Activated CD8-positive, alpha-beta T cell treated with anti-CD3 and anti-CD28 coated beads, Interleukin-2, amount 10 ng/mL, durations not matched to agents 7 days and 5 days (primary cell): ENCODE results near the gene RBMS3. TPM values are rescaled to one million over a fixed set of nuclear protein-coding genes. Genes with fewer than 3 reads are reported as not detected.

ENCODE experiments used
- ATAC-seq: fragments of 150-1000 bp; cut with Tn5 transposase; one replicate; pipeline ENCODE4 v1.10.0; 2021; ENCODE audit warnings: moderate library complexity
- CTCF ChIA-PET: fragments of 350-600 bp; sonication (Branson Sonifier 250); formaldehyde crosslinking; loops from one replicate; lab custom pipeline; 2021; ENCODE audit warnings: antibody characterized with exemption; lab: Charles Lee
- POLR2A ChIA-PET: fragments of 350-600 bp; sonication (Branson Sonifier 250); formaldehyde crosslinking; loops from one replicate; lab custom pipeline; 2021; ENCODE audit warnings: antibody characterized with exemption; lab: Charles Lee
- DNase-seq: peaks from one replicate; pipeline ENCODE4 v3.0.0-alpha.2; 2020
- H3K27ac Mint-ChIP-seq: one replicate; pipeline ENCODE4 v1.8.0; 2021; ENCODE audit warnings: mild to moderate bottlenecking, mixed read lengths
- H3K27me3 Mint-ChIP-seq: one replicate; pipeline ENCODE4 v1.8.0; 2021; ENCODE audit warnings: low read depth, mixed read lengths
- H3K36me3 Mint-ChIP-seq: one replicate; pipeline ENCODE4 v1.8.0; 2021; ENCODE audit warnings: low read depth, mixed read lengths
- H3K4me1 Mint-ChIP-seq: one replicate; pipeline ENCODE4 v1.8.0; 2021; ENCODE audit warnings: low read depth, mixed read lengths
- H3K4me3 Mint-ChIP-seq: one replicate; pipeline ENCODE4 v1.8.0; 2021; ENCODE audit warnings: mild to moderate bottlenecking, mixed read lengths
- H3K9me3 Mint-ChIP-seq: one replicate; pipeline ENCODE4 v1.8.0; 2022; ENCODE audit warnings: mixed read lengths; ENCODE audit not compliant: insufficient read depth
- total RNA-seq, 2 experiments: library from RNA; stranded (reverse); gene quantifications; one replicate each; pipeline ENCODE4 v1.2.3, GENCODE V29; 2021

RBMS3 gene
- total RNA-seq, 2 experiments from 2014 or later: 0.11 to 0.29 TPM

DNA sequence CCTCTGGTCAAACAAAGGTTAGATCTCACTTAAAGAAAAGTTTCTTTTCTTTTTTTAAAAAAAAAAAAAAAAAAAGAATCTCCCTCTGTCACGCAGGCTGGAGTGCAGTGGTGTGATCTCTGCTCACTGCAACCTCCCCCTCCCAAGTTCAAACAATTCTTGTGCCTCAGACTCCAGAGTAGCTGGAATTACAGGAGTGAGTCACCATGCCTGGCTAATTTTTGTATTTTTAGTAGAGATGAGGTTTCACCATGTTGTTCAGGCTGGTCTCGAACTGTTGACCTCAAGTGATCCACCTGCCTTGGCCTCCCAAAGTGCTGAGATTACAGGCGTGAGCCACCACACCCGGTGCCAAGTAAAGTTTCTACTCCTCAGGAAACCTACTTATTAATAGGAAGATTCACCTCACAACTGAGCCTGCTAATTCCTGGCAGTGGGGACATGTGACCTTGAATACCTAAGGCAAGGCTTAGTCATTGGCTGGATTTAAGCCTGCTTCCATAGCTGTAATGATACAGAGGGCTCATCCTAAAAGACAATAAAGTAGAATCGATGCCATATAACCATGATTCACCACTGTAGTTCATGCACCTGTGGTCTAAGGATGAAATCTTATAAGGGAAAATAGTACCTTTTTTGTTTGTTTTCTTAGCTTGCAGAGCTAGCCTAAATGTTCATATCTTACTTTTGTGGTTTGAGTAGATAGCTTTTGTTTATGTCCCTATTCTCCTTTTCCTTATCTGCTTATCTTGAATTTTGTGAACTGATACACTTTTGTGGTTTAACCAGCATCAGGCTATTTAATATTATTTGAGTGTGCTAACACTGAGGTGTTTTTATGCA lies 24.8 kb upstream of the RBMS3 start:
- Mint-ChIP-seq H3K36me3 (no peaks in the 10 kb centered on the region), H3K4me3 (no peak overlapping the region), H3K27me3 (no peaks in the 10 kb centered on the region), H3K27ac (no peak overlapping the region), H3K4me1 (no peaks in the 10 kb centered on the region), H3K9me3 (no peaks in the 10 kb centered on the region)
- ChIA-PET CTCF (no interaction called here), POLR2A (no interaction called here)
- DNase-seq (no peak), ATAC-seq (no peak)

DNA sequence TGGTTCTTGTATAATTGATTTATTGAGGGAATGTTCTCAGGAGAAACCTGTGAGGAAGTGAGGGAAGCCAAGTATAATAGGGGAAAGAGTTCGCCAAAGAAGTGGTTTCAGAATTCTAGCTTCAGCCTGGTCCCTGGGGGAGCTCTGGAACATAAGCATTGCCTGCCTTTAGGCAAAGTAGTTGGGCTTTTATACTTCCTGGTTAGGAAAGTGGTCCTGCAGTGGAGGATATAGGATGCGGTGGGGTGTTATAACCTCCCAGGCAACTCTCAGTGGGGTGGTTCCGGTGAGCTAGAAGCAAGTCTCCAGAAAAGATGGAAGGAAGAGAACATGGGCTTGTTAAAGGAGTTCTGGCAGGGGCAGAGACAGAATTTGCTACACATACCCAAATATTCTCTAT lies 22.7 kb upstream of the RBMS3 start:
- H3K4me3 Mint-ChIP-seq: no peak overlapping the region
- no peak for ATAC-seq
- H3K36me3 Mint-ChIP-seq: no peaks in the 10 kb centered on the region
- no peaks in the 10 kb centered on the region for H3K4me1 Mint-ChIP-seq
- no peak overlapping the region for H3K27ac Mint-ChIP-seq
- H3K9me3 Mint-ChIP-seq: no peaks in the 10 kb centered on the region
- ChIA-PET CTCF (interaction anchor here (1.6 kb wide), 1 partner anchor 10 kb away, joined by 3 read pairs; no protein-coding TSS in a partner anchor), POLR2A (no interaction called here)
- H3K27me3 Mint-ChIP-seq: no peaks in the 10 kb centered on the region
- no peak for DNase-seq

DNA sequence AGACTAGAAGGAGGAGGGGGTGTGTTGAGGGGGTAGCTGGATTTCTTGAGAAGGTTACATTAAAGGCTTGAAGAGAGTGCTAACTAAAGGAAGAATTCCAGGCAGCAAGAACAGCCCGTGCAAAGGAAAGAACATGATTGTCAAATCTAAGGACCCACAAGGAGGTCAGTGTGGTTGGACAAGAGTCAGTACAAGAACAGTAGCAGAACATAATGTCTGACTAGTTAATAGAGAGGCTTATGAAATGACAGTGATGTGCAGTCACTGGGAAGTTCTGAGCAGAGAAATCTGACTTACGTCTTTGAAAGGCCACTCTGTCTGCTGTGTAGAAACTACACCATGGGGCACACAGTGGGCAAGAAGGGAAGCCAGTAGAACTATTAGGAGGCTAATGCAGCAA lies 19.8 kb upstream of the RBMS3 start:
- no peak for DNase-seq
- H3K27ac Mint-ChIP-seq: no peak overlapping the region
- no peak overlapping the region for H3K4me3 Mint-ChIP-seq
- CTCF ChIA-PET: no interaction called here
- H3K27me3 Mint-ChIP-seq: no peaks in the 10 kb centered on the region
- H3K9me3 Mint-ChIP-seq: no peaks in the 10 kb centered on the region
- POLR2A ChIA-PET: no interaction called here
- ATAC-seq: no peak
- no peaks in the 10 kb centered on the region for H3K4me1 Mint-ChIP-seq
- no peaks in the 10 kb centered on the region for H3K36me3 Mint-ChIP-seq

DNA sequence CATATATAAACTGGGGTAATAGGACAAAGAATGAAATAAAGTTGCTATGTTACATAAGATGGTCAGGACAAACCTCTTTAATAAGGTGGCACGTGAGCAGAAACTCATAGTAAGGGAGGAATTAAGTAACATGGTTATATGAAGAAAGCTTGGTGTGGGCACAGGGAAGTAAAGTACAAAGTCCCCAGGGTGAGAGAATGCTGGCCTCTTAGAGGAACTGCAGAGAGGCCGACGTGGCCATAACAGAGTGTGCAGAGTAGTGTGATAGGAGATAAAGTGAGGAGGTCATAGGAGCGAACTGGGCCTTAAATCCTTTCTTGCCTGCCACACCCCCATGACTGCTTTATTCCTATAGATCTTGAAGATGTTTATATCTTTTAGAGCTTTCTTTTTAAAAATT lies 17.4 kb upstream of the RBMS3 start:
- DNase-seq: no peak
- Mint-ChIP-seq H3K4me1 (no peaks in the 10 kb centered on the region), H3K27ac (no peak overlapping the region), H3K9me3 (no peaks in the 10 kb centered on the region), H3K36me3 (no peaks in the 10 kb centered on the region), H3K27me3 (no peaks in the 10 kb centered on the region), H3K4me3 (no peak overlapping the region)
- POLR2A ChIA-PET: interaction anchor here (0.6 kb wide), 1 partner anchor 665 kb away, joined by 3 read pairs; no protein-coding TSS in a partner anchor
- no peak for ATAC-seq
- CTCF ChIA-PET: no interaction called here

DNA sequence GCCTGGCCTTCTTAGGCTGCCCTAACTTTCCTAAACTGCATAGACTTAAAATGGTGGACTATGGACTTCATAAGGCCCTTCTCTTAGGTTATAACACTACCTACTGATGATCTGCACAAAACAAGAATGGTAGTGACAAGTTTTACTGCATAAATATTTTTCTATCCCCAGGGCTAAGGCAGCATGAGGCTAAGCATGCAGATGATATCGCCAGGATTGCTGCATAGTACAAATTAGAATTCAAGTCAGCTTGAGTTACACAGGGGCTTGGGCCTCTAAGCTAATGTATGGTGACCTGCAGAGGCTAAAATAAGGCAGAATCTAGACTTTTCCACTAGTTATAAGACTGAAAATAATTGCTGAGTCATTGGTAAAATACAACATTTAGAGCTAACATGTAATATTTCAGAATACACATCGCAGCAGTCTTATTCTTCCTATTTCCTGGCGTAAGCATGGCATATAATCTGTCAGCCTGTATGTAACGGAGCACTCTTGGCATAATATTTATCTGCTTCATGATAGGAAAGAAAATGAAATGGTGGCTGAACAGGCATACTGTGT lies 15.3 kb upstream of the RBMS3 start:
- CTCF ChIA-PET: no interaction called here
- H3K27me3 Mint-ChIP-seq: no peaks in the 10 kb centered on the region
- H3K4me3 Mint-ChIP-seq: no peak overlapping the region
- H3K27ac Mint-ChIP-seq: no peak overlapping the region
- no peaks in the 10 kb centered on the region for H3K9me3 Mint-ChIP-seq
- H3K36me3 Mint-ChIP-seq: no peaks in the 10 kb centered on the region
- no peak for DNase-seq
- POLR2A ChIA-PET: no interaction called here
- no peak for ATAC-seq
- no peaks in the 10 kb centered on the region for H3K4me1 Mint-ChIP-seq

DNA sequence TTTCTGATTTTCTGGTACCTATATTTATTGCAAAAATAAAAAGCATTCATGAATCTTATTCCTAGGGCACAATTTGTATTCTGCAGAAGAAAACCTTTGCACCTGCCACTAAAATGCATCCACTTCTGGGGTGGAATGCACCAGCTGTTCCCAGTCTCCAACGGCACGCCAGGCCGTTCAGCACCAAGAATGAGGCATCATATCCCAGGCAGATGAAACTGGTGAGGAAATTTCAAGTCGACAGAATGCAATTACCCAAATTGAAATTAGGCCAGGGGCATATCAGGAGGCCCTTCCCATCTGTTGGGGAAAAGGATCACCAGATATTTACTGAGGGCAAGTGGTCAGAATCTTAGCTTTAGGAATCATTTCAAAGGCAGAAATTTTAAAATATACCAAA lies 13.6 kb upstream of the RBMS3 start:
- Mint-ChIP-seq H3K27ac (no peak overlapping the region), H3K9me3 (no peaks in the 10 kb centered on the region), H3K4me3 (no peak overlapping the region), H3K36me3 (no peaks in the 10 kb centered on the region), H3K27me3 (no peaks in the 10 kb centered on the region), H3K4me1 (no peaks in the 10 kb centered on the region)
- no peak for DNase-seq
- POLR2A ChIA-PET: no interaction called here
- no peak for ATAC-seq
- CTCF ChIA-PET: interaction anchor here (1.4 kb wide), 1 partner anchor 9 kb away, joined by 3 read pairs; no protein-coding TSS in a partner anchor

DNA sequence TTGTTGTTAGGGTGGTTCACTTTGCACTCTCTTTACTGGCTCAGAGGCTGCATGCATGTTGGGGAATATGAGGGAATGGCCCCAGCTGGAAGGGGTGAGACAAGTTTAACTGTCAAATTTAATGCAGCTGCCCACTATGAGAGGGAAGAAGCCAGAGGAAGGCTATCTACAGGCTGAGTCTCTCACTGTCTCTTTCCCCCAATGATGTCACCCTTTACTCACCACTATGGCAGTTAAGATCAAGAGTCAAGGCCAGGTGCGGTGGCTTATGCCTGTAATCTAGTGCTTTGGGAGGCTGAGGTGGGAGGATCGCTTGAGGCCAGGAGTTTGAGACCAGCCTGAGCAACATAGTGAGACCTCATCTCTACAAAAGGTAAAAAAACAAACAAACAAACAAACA lies 12.2 kb upstream of the RBMS3 start:
- POLR2A ChIA-PET: interaction anchor here (1.4 kb wide), 1 partner anchor 13 kb away, joined by 3 read pairs; the partner anchor contains the start of gene RBMS3
- CTCF ChIA-PET: interaction anchor here (1.0 kb wide), 1 partner anchor 77 kb away, joined by 3 read pairs; no protein-coding TSS in a partner anchor
- Mint-ChIP-seq H3K9me3 (no peaks in the 10 kb centered on the region), H3K27ac (no peak overlapping the region), H3K4me3 (no peak overlapping the region), H3K27me3 (no peaks in the 10 kb centered on the region), H3K36me3 (no peaks in the 10 kb centered on the region), H3K4me1 (no peaks in the 10 kb centered on the region)
- no peak for DNase-seq
- no peak for ATAC-seq

DNA sequence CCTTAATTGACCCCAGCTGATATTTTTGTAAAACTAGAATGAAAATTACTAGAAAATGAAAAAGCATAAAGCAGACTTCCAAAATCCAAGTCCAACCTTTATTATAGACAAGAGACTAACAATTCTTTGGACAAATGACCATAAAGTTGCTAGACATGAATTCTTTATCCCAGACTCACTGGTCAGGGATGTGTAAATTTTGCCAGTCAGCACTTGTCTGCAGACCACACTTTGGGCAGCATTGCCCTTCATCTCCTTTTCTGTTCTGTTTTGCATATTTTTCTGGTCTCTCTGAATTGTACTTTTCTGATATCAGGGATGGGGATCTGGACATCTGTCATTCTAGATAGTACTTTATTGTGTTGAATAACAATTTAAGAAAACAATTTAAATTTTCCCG lies 10.1 kb upstream of the RBMS3 start:
- H3K36me3 Mint-ChIP-seq: no peaks in the 10 kb centered on the region
- no peaks in the 10 kb centered on the region for H3K27me3 Mint-ChIP-seq
- peaks cover 5% of the 10 kb centered on the region for H3K4me1 Mint-ChIP-seq
- ChIA-PET POLR2A (no interaction called here), CTCF (no interaction called here)
- no peak overlapping the region for H3K4me3 Mint-ChIP-seq
- no peaks in the 10 kb centered on the region for H3K9me3 Mint-ChIP-seq
- no peak for DNase-seq
- ATAC-seq: no peak
- no peak overlapping the region for H3K27ac Mint-ChIP-seq

DNA sequence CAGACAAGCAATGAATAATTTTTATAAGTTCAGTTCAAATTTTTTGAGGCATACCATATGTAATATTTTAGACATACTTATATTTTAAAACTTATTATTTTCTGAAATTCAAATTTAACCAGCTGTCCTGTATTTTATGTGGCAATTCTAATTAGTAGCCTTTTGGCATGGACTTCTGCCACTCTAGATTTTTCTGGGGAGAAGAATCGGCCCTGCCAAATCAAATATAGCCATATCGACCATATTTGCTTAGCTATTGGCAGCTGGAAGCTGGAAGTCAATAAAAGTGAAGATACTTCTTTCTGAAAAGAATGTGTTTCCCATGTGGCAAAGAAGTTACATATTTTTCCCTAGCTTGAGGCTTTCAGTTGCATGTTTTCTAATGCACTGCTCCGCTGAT lies 9.4 kb upstream of the RBMS3 start:
- ATAC-seq (no peak), DNase-seq (no peak)
- CTCF ChIA-PET: no interaction called here
- POLR2A ChIA-PET: no interaction called here
- Mint-ChIP-seq H3K27ac (no peak overlapping the region), H3K36me3 (no peaks in the 10 kb centered on the region), H3K27me3 (no peaks in the 10 kb centered on the region), H3K9me3 (no peaks in the 10 kb centered on the region), H3K4me1 (peaks cover 5% of the 10 kb centered on the region), H3K4me3 (no peak overlapping the region)

DNA sequence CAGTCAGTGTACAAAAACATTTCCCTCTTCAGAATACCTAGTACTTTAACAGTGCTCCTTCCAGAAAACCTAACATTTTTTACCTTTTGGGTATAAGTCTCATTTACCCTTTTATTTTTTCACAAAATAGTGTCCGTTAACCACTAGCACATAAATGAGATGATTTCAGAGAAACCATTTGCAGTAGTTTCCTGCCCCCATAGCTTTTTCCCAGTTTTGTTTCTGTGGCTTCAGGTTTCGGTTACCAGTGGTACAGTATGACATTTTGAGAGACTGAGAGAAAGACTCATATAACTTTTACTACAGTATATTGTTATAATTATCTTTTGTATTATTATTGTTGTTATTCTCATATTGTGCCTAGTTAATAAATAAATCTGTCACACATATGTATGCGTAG lies 6.2 kb upstream of the RBMS3 start:
- no peak overlapping the region for H3K27ac Mint-ChIP-seq
- ChIA-PET POLR2A (interaction anchor here (0.5 to 0.6 kb wide), 2 partner anchors 45 to 656 kb away, joined by 3 read pairs; no protein-coding TSS in a partner anchor), CTCF (no interaction called here)
- DNase-seq: no peak
- H3K27me3 Mint-ChIP-seq: peaks cover 2% of the 10 kb centered on the region
- H3K36me3 Mint-ChIP-seq: no peaks in the 10 kb centered on the region
- peaks cover 5% of the 10 kb centered on the region for H3K4me1 Mint-ChIP-seq
- H3K4me3 Mint-ChIP-seq: no peak overlapping the region
- no peak for ATAC-seq
- no peaks in the 10 kb centered on the region for H3K9me3 Mint-ChIP-seq

DNA sequence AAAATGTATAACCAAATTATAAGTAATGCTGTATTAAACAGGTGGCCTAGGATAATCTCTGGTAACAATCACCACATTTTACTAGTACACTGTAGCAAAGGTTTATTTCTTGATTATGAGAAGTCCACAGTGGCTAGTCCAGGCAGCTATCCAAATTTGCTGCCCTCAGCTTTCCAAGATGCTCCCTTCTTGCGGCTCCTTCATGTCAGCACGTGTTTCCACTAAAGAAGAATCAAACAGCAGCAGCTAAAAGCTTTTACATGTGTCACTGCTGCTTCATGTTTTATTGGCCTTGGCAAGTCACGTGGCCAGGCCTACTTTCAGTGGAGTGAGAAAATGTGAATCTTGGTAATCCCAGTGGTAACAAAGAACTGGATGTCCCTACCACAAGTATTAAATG lies 5.6 kb upstream of the RBMS3 start:
- POLR2A ChIA-PET: no interaction called here
- no peak for ATAC-seq
- H3K4me3 Mint-ChIP-seq: no peak overlapping the region
- DNase-seq: no peak
- no peaks in the 10 kb centered on the region for H3K36me3 Mint-ChIP-seq
- H3K27me3 Mint-ChIP-seq: peaks cover 3% of the 10 kb centered on the region
- CTCF ChIA-PET: no interaction called here
- no peaks in the 10 kb centered on the region for H3K9me3 Mint-ChIP-seq
- peaks cover 5% of the 10 kb centered on the region for H3K4me1 Mint-ChIP-seq
- H3K27ac Mint-ChIP-seq: no peak overlapping the region

DNA sequence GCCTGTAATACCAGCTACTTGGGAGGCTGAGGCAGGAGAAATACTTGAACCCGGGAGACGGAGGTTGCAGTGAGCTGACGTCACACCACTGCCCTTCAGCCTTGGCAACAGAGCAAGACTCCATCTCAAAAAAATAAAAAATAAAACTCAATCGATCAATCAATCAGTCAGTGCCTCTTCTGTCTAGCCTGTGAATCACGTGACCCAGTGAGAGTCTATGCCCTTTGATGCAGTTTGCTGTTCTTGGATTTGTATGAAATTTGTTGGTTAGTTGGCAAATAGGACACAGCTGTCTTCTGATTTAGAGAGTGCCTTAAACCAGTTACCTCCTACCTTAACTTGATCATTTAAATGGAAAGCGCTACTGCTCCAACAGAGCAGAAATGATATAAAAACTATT lies 3.6 kb upstream of the RBMS3 start:
- POLR2A ChIA-PET: no interaction called here
- H3K4me3 Mint-ChIP-seq: no peak overlapping the region
- no peak for ATAC-seq
- no peaks in the 10 kb centered on the region for H3K36me3 Mint-ChIP-seq
- DNase-seq: no peak
- H3K27me3 Mint-ChIP-seq: peaks cover 6% of the 10 kb centered on the region
- no peak overlapping the region for H3K27ac Mint-ChIP-seq
- no peaks in the 10 kb centered on the region for H3K9me3 Mint-ChIP-seq
- CTCF ChIA-PET: no interaction called here
- H3K4me1 Mint-ChIP-seq: peaks cover 19% of the 10 kb centered on the region
